GM19351 (cell line): ENCODE results near the gene MBD6.

Experiments used
- ATAC-seq: cut with Tn5 transposase; IDR thresholded peaks from one replicate; pipeline ENCODE4 v1.9.1; 2021; ENCODE audit warnings: mild to moderate bottlenecking, moderate library complexity; ENCODE audit not compliant: unreplicated experiment

MBD6 gene

DNA sequence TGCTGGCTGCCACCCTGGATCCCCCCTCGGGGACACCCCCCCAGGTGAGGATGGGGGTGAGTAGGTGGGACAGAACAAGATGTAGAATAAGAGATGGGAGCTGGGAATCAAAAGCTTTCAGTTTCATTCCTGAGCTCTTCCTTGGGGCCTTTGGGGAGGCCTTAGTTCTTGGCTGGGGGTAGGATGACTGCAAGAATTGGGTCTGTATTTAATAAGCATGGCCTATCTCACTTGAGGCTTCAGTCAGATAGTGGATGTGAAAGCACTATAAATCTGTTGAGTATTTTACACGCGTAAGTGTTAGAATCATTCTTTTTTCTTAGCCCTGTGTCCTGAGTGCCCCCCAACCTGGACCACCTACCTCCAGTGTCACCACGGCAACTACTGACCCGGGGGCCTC, 4.6 kb downstream of the MBD6 start:
- no peak for ATAC-seq

DNA sequence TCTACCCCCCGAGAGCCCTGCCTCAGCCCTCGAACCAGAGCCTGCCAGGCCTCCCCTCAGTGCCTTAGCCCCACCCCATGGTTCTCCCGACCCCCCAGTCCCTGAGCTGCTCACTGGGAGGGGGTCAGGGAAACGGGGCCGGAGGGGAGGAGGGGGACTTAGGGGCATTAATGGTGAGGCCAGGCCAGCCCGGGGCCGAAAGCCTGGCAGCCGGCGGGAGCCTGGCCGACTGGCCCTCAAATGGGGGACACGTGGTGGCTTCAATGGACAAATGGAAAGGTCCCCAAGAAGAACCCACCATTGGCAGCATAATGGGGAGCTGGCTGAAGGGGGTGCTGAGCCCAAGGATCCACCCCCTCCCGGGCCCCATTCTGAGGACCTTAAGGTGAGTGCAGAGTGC, 5.6 kb downstream of the MBD6 start:
- no peak for ATAC-seq

- ATAC-seq: no peak
These were observed 6.4 kb downstream of the MBD6 start for GRCh38 chr12:57528831-57529555.

DNA sequence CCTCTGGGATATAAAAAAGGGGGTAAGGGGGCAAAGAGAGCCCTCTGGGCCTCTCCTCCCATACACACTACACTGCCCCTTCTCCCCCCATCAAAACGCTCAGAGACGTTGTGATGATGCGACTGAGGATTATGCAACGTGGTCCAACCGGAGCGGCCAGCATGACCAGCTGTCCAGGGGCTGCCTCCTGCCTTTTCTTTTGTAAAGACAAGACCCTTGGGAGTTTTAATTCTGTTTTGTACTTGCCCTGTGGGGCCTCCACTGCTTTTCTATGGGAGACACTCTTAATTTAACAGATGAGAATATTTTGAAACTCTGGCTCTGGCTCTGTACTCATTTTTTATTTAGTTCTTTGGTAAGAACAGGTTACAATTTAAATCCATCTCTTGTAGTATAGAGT, 7.2 kb downstream of the MBD6 start:
- no peak for ATAC-seq

GRCh38 chr12:57530396-57531142, 7.9 kb downstream of the MBD6 start:
- no peak for ATAC-seq

GRCh38 chr12:57531836-57532235, 9.2 kb downstream of the MBD6 start:
- no peak for ATAC-seq

DNA sequence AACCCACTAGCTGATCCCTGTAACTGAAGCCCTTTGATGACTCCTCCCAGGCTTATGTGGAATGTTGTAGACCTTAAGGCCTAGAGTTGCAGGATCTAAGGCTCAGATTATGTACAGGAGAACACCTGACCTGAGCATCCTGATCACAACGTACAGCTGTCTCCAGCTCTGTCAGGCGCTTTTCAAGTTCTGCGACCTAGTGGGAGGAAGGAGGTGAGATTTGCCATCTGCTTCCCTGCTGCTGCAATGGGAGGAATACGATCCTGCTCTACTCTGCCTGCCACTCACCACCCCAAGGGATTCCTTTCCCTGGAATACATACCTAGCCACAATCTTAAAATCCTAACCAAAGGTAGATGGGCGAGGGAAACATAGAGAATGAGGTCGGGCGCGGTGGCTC, 10.5 kb downstream of the MBD6 start:
- ATAC-seq: no peak

- no peak for ATAC-seq
These were observed 11.6 kb downstream of the MBD6 start for GRCh38 chr12:57534250-57534649.

DNA sequence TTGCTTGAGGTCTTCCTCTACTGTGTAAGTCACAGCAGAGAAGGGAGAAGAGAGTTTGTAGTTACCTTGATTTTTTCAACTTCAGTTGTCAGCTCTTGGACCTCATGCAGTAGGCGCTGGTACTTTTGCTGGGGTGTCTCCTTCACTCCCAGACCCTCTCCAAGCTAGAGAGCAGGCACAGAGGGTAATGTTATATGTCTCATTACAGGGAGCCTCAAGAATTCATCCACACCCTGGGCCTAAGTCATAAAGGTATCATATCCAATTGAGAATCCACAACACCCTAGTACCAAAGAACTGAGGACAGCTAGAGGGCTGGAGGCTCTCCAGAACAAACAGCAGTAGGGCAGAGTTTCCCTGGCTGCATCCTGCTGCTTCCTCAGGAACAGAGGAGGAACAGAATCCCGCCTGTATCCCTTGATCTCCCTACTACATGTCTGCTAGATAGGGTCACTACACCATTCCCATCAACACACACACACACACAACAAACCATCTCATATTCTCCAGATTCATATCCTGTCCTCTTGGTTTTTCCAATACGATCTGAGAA, 12.4 kb downstream of the MBD6 start:
- ATAC-seq: no peak

DNA sequence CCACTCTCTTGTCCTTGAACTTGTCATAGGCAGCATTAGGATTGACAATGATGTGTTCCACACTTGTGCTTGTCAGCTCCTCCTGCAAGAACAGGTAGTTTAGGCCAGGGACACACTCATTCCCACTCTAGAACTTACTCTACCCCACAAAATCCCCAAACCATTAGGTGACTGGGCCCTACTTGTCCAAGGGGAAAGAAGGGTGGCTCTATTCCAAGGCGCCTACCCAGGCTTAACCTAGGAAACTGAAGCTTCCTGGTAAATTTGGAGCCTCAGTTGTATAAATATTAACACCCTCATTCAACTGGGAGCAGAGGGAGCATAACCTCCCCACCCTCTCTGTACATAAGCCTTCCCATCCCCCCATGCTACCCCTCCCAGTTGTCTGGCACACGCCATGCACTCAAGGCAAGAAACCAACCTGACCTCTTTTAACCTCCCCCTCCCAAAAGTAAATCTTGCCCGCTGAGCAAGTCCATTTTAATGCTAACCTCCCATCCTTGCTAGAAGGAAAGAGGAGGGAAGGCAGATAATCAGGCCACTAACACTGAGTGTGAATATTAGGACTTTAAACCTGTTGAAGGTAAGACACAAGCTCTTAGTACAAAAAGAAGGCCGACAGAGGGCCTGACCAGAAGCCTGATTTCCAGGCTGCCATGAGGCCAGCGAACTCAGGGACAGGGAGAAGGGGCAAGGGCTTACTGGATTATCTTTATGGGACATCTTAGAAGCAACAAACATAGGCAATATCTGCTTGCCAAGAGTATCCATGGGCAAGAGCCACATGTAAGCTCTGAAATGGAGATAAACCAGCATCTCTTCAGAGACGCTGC, 13.4 kb downstream of the MBD6 start:
- ATAC-seq: no peak

GRCh38 chr12:57536597-57536942, 13.9 kb downstream of the MBD6 start:
- ATAC-seq: no peak

- ATAC-seq: no peak
These were observed 16.6 kb downstream of the MBD6 start for GRCh38 chr12:57539134-57539768.

DNA sequence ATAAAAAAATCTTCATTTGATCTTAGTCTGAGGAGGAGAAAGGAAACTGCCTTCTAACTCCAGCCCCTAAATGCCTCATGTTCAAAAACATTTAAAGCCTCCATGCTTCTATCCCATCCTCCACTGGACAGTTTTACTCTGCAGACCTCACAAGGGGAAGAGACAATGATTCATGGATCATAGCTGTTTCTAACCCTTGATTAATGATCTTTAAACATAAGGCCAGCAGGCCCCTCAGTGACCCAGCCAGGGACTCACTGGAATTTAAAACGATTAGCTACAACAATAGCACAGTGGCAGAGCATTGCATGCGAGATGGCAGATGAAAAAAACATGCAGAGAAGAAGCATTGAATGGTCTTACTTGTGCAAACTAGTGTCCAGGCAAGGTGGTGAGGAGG, 18.4 kb downstream of the MBD6 start:
- ATAC-seq: no peak

DNA sequence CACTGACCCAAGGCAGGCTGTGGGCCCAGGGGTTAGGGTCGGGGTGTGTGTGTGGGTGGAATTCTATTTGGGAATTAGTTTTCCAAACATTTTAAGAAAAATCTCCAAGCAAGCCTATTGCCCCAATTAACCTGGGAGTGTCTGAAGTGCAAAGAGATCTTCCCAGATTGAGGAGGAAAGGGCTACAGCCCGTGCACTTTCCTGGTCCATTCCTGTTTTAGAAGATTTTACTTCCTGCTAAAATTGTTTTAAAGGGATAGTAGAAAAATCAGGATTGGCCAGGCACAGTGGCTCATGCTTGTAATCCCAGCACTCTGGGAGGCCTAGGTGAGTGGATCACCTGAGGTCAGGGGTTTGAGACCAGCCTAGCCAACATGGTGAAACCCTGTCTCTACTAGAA, 19.1 kb downstream of the MBD6 start:
- no peak for ATAC-seq

GRCh38 chr12:57543581-57543980, 21.0 kb downstream of the MBD6 start:
- ATAC-seq: no peak

DNA sequence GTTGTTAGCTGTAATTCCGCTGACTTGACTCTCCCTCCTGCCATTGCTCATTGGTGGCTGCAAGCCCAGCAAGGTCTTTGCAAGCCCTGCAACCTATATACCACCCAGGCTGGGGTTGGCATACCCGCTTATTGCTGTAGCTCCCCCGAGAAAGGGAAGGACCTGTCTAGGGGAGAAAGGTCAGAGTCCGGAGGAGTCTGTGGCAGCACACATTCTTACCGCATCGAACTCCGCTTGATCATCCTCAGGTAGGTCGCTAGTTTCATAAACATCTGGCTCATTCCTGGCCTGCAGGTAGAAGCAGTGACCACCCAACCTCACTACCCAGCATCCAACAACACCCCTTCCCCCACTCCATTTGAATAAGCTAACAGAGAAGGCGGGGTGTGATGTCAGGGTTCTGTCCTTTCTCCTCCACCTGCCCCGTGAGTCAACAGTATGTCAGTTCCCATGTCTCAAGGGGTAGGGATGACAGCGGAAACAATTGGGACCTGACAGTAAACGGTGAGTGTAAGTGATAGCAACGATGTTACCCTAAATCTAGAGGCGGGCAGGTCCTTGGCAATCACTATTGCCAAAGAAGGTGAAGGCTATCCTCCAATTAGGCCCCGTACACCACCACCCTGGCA, 23.3 kb downstream of the MBD6 start:
- no peak for ATAC-seq

DNA sequence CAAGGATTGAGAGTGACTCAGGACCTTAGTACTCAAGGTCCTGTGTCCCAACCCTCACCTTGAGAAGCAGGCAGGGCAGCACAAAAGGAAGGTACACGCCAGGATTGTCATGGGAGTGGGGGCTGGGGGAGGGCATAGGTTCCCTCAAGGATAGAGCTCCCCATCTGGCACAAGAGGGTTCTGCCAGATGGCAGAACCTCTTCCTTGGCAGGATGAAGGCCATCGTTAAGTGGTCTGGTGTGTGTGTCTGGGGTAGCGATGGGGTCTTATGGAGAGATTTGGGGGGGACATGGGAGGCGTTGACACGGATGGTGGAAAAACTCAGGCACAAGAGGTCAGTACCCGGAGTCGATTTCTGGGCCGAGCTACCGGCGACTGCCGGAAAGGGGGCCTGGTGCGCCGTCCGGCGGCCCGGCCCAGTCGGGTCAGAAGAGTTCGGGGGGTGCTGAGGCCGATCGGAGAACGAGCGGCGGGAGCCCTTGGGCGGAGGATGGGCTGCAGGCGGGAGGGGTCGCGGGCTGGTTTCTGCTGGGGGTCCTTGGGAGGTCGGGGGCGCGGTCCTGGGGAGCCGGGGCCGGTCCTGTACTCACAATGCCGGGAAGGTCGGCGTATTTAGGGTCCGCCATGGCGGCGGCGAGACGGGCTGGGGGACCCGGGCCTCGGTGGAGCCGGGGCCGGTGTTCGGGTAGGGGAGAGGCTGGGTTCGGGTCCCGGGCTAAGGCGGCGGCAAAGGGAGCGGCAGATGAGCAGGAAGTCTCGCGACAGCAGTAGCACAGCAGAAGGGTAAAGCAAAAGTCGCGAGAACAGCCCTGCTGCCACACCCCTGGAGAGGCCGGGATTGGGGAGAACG, 24.0 kb downstream of the MBD6 start, which contains the start of gene DCTN2:
TSS of gene DCTN2 (minus strand) at position 755 of the 850 bp plus-strand sequence. CDS start at position 626, 129 bp downstream.
- ATAC-seq: peak; percentile 96

- no peak for ATAC-seq
These were observed 24.8 kb downstream of the MBD6 start for GRCh38 chr12:57547288-57548012.

- no peak for ATAC-seq
These were observed 25.3 kb downstream of the MBD6 start for GRCh38 chr12:57548013-57548315.
